ENCODE results near the gene DNAH8. TPM values are rescaled to one million over a fixed set of nuclear protein-coding genes. Genes with fewer than 3 reads are reported as not detected.

The DNAH8 gene
- total RNA-seq, 1 experiment from 2014 or later, result not detected

DNA sequence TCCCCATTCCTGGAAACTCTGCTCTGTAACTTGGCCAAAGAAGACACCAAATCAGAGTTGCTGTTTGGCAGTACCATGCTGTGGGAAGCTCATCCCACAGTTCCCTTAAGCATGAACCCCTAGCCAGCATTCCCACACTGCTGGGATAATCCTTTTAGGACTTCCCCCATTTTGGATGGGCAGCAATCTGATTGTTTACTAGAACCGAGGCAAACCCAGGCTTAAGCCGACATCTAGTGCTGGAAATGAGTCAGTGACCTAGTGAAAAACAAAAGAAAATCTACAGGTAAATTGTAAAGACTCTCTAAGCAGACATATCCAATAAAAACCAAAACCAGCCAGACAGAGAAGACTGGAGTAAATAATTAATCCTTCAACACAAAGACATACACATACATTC is 5.2 kb downstream of the DNAH8 start:
- Histone ChIP-seq H3K27ac (no peak overlapping the region), H2AFZ (peak overlapping the region; percentile 29), H3K4me3 (no peak overlapping the region), H3K9me2 (ENCODE audit: insufficient read depth) (no peaks in the 10 kb centered on the region), H4K20me1 (ENCODE audit: insufficient read depth) (no peaks in the 10 kb centered on the region), H3K36me3 (ENCODE audit: low read depth) (no peaks in the 10 kb centered on the region), H3K27me3 (ENCODE audit: insufficient read depth, low read depth) (no peaks in the 10 kb centered on the region), H3F3A (ENCODE audit: insufficient read depth, low read depth) (no peaks in the 10 kb centered on the region), H3K9me3 (ENCODE audit: insufficient read depth, low read depth) (no peaks in the 10 kb centered on the region), H3K79me2 (ENCODE audit: low read depth) (no peaks in the 10 kb centered on the region), H3K4me1 (replicated peaks; ENCODE audit: insufficient read depth) (no peaks in the 10 kb centered on the region), H3K4me2 (no peak overlapping the region)
- CTCF ChIA-PET, result no interaction called here
- TF ChIP-seq, protein P1, sequence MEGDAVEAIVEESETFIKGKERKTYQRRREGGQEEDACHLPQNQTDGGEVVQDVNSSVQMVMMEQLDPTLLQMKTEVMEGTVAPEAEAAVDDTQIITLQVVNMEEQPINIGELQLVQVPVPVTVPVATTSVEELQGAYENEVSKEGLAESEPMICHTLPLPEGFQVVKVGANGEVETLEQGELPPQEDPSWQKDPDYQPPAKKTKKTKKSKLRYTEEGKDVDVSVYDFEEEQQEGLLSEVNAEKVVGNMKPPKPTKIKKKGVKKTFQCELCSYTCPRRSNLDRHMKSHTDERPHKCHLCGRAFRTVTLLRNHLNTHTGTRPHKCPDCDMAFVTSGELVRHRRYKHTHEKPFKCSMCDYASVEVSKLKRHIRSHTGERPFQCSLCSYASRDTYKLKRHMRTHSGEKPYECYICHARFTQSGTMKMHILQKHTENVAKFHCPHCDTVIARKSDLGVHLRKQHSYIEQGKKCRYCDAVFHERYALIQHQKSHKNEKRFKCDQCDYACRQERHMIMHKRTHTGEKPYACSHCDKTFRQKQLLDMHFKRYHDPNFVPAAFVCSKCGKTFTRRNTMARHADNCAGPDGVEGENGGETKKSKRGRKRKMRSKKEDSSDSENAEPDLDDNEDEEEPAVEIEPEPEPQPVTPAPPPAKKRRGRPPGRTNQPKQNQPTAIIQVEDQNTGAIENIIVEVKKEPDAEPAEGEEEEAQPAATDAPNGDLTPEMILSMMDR (conservative IDR thresholded peaks at IDR 0.05), result peak; percentile 48; the same call in 1 of the 2 replicates
- TF ChIP-seq EZH2 (IDR thresholded peaks at IDR 0.05; ENCODE audit: low read depth), result no peak
- DNase-seq, result no peak
- POLR2A ChIA-PET (ENCODE audit: unreplicated experiment), result no interaction called here
- no TSS peak for BruUV-seq (replicated peaks)
- intact Hi-C loops (cut with micrococcal nuclease; ENCODE audit: unreplicated experiment), result no loop called here

DNA sequence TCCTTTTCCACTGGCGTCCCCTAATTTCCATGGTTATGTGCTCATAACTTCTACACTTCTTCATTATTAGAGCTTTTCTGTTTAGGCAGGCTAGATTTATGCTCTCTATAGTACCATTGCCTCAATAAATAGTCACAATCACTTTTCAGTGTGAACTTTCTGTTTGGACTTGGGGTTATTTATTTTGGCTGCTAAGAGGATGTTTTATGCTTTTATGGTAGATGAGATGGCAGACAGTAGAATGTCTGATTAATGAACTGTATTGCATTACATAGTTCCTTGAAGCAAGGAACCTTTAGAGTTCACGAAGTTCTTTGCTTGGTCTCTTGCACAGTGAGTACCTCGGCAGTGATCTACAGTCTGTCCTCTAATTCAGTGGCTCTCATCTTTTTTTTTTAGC is 6.9 kb downstream of the DNAH8 start:
- H4K20me1 ChIP-seq (ENCODE audit: insufficient read depth), result no peaks in the 10 kb centered on the region
- H3K4me3 ChIP-seq, result no peak overlapping the region
- H3K27me3 ChIP-seq (ENCODE audit: insufficient read depth, low read depth), result no peaks in the 10 kb centered on the region
- H3K36me3 ChIP-seq (ENCODE audit: low read depth), result no peaks in the 10 kb centered on the region
- H3K9me3 ChIP-seq (ENCODE audit: insufficient read depth, low read depth), result no peaks in the 10 kb centered on the region
- BruUV-seq (replicated peaks), result no TSS peak
- H3F3A ChIP-seq (ENCODE audit: insufficient read depth, low read depth), result no peaks in the 10 kb centered on the region
- no peaks in the 10 kb centered on the region for H3K79me2 ChIP-seq (ENCODE audit: low read depth)
- intact Hi-C loops (cut with micrococcal nuclease; ENCODE audit: unreplicated experiment), result no loop called here
- H3K4me1 ChIP-seq (replicated peaks; ENCODE audit: insufficient read depth), result no peaks in the 10 kb centered on the region
- H2AFZ ChIP-seq, result no peak overlapping the region
- TF ChIP-seq, protein P1 (conservative IDR thresholded peaks at IDR 0.05), result no peak
- no peak for TF ChIP-seq EZH2 (IDR thresholded peaks at IDR 0.05; ENCODE audit: low read depth)
- no peak overlapping the region for H3K27ac ChIP-seq
- POLR2A ChIA-PET (ENCODE audit: unreplicated experiment), result no interaction called here
- DNase-seq, result no peak
- no peak overlapping the region for H3K4me2 ChIP-seq
- CTCF ChIA-PET, result no interaction called here
- no peaks in the 10 kb centered on the region for H3K9me2 ChIP-seq (ENCODE audit: insufficient read depth)

- BruUV-seq (replicated peaks), result no TSS peak
- ChIA-PET POLR2A (ENCODE audit: unreplicated experiment) (no interaction called here), CTCF (no interaction called here)
- no peaks in the 10 kb centered on the region for H3K27me3 ChIP-seq (ENCODE audit: insufficient read depth, low read depth)
- DNase-seq, result no peak
- H3K36me3 ChIP-seq (ENCODE audit: low read depth), result no peaks in the 10 kb centered on the region
- TF ChIP-seq, protein P1 (conservative IDR thresholded peaks at IDR 0.05), result no peak
- TF ChIP-seq EZH2 (IDR thresholded peaks at IDR 0.05; ENCODE audit: low read depth), result no peak
- H3K9me3 ChIP-seq (ENCODE audit: insufficient read depth, low read depth), result no peaks in the 10 kb centered on the region
- intact Hi-C loops (cut with micrococcal nuclease; ENCODE audit: unreplicated experiment), result no loop called here
- no peaks in the 10 kb centered on the region for H3F3A ChIP-seq (ENCODE audit: insufficient read depth, low read depth)
- no peak overlapping the region for H3K4me3 ChIP-seq
- H3K4me1 ChIP-seq (replicated peaks; ENCODE audit: insufficient read depth), result no peaks in the 10 kb centered on the region
- H3K9me2 ChIP-seq (ENCODE audit: insufficient read depth), result no peaks in the 10 kb centered on the region
- no peak overlapping the region for H2AFZ ChIP-seq
- H3K79me2 ChIP-seq (ENCODE audit: low read depth), result no peaks in the 10 kb centered on the region
- H3K4me2 ChIP-seq, result no peak overlapping the region
- no peaks in the 10 kb centered on the region for H4K20me1 ChIP-seq (ENCODE audit: insufficient read depth)
- no peak overlapping the region for H3K27ac ChIP-seq
Measured at GRCh38 chr6:38722727-38723334, 7.7 kb downstream of the DNAH8 start.

All from PC-9 (cell line).